Measurements from ENCODE around the gene FGF5.
"Not testable (repeated sequence)": the region's sequence is repeated elsewhere in the genome, so short reads cannot be mapped to it uniquely, and the experiment has no call there.

Gene FGF5

GRCh38 chr4:80254114-80254513 lies 12.3 kb upstream of the FGF5 start:
- no peak for DNase-seq (ENCODE audit: low read depth)

DNA sequence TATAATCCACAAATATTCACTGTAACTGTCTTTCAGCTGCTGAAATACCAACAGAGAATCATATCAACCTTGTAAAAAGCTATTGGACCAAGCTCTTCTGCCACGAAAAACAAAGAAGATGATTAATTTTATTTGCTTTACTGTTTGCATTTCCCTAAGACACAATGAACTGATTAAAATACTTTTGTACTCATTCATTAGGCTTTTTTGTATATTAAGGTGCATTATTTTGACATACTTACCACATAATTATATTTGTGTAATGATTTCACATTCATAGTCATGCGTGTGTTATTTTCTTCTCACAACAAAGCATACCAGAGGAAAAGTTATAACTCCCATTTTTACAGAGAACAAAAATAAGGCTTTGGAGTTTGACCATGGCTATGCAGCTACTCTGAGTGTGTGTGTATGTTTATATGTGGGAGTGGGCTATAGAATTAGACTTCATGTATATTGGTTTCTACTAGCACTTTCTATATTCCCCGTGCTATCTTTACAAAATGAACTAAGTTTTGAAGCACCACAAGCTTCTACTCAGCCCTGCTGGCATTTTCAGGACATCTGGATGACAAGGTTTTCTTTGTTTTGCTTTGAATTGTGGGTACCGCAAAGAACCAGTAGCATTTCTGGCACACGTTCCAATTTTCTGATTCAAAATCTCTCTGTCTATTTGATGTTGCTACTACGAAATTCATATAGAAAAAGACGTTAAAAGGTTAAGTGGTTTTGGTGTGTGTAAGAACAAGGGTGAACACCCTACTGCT lies 11.0 kb upstream of the FGF5 start:
- DNase-seq (ENCODE audit: low read depth), result no peak

GRCh38 chr4:80257851-80258250 lies 8.6 kb upstream of the FGF5 start:
- DNase-seq (ENCODE audit: low read depth), result no peak

DNA sequence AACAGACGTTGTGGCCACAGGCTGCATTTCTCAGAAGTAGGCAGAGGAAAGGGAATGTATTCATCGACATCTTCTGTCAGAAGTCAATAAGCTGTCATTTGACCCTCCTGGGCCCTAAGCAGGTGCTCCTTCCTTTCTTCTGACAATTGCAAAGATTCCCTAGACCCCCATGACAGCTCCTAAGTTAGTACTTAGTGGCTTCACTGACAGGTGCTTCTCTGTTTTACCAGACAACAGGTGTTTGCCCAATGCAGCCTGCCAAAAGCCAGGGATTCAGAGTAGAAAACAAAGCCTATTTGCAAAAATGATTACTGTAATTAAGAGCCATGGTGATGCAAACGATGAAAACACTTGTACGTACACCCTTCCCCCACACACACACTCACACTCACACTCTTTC lies 7.5 kb upstream of the FGF5 start:
- no peak for DNase-seq (ENCODE audit: low read depth)

DNA sequence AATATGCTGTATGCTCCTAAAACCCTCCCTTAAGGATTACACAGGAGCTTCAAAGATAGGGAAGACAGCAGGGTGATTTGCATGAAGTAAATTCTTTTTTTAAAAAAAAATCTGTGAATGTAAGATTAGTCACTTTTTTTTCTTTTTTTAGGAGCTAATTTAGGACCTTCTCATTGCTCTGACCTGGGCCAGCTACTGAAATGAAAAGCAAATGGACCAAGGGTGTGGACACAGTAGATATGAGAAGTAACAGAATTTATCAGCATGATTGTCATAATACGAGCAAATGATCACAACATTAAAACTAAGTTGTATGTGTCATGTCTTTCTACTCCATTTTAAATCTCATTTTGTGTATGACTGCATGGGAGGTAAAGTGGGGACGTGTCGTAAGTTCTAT lies 6.6 kb upstream of the FGF5 start:
- no peak for DNase-seq (ENCODE audit: low read depth)

GRCh38 chr4:80261989-80262600 lies 4.4 kb upstream of the FGF5 start:
- DNase-seq (ENCODE audit: low read depth), result no peak

GRCh38 chr4:80263541-80264351 lies 2.7 kb upstream of the FGF5 start:
- DNase-seq (ENCODE audit: low read depth), result no peak

DNA sequence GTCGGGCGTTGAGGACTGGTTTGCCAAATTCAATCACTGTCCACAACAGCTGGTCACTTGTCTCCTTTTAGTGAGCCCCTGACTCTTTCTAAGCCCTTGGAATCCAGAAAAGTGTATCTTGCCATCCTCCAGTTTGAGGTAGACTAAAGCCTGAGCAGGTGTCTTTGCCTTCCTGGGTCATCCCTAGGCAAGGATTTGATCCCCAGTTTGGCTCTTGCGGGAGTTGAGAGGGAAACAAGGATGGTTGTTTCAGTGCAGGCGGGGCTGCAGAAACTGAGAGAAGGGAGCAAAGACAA lies 2.2 kb upstream of the FGF5 start:
- no peak for DNase-seq (ENCODE audit: low read depth)

DNA sequence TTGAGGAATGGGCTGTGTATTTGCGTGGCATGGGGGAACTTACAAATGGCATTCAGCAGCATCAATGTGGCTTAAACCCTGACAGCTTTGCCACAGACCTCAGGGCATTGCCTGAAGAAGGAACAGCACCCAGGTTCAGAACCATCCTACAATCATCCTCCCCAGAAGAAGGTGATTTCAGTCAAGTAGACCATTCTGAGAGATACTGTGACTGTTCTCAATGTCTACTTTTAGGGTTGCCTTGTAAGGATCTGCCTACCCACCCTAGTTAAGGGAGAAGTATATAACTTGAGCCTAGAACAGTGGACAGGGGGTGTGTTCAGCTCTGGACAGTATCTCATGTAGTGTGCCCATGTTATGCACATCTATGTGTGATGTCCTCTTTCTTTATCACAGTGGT lies 1.6 kb upstream of the FGF5 start:
- no peak for DNase-seq (ENCODE audit: low read depth)

GRCh38 chr4:80265571-80266252 lies 752 bp upstream of the FGF5 start:
- DNase-seq (ENCODE audit: low read depth), result no peak

GRCh38 chr4:80266902-80267380 lies 477 bp downstream of the FGF5 start:
- no peak for DNase-seq (ENCODE audit: low read depth)

DNA sequence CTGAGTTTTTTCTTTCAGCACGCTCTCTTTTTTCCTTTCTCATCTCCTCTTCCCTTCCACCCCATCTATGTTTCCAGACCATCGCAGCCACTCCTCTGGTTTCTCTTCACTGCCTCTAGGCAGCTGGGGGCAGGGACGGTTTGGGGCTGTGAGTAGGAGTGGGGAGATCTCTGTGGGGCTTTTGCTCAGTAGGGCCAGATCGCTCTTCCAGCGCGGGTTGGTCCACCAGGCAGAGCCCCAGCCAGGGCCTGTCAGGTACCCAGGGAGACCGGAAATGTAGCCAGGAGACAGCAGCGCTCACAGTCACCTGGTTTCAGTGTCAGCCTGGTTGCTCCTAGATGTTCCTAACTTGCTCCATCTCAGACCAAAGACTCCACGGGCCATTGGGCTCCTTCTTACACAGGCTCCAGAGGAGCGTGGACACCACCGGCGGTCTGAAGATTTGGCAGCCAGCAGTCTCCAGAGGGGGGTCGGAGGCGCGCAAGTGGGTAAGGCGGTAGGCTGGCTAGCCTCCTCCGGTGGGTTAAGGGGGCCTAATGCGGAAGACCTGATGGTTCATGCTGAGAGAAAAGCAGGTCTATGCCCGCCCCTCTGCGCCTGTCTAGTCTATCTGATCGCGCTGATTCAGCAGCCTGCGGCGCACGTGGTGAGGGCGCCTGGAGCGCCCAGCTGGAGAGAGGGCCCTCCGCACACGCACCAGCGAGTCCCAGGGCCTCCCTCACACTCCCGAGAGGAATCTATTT lies 1.8 kb downstream of the FGF5 start:
- no peak for DNase-seq (ENCODE audit: low read depth)

DNA sequence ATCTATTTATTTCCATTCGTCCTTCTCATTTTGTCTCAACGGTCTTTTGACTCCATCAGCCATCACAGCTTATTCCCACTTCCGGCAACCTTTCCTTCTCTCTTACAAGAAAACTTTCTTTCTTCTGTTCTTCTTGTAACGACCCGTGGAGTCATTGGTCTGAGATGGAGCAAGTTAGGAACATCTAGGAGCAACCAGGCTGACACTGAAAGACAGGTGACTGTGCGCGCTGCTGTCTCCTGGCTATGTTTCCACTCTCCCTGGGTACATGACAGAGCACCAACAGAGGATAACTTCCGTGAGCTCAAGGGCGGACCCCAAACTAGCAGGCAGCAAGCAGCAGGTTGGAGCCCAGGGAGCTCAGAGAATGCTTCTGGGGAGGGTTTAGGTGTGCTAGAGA lies 2.5 kb downstream of the FGF5 start:
- no peak for DNase-seq (ENCODE audit: low read depth)

DNA sequence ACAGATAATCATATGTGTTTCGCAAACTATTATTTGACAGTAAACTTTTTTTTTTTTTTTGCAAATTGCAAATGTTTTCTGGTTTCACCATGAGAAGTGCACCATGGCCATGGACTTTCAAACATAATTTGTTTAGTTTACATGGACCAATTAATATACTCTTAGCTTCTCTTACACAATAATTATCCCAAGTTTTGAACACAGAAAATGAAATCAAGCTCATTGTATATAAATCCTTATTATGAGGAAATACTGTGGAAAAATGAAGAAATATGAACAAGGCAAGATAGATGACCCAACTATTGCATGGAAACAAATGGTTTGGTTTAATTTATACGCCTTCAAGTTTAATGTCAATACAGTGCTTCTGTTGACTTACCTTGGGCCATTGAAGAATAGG lies 3.9 kb downstream of the FGF5 start:
- DNase-seq (ENCODE audit: low read depth), result no peak

GRCh38 chr4:80270868-80271267 lies 4.4 kb downstream of the FGF5 start:
- DNase-seq (ENCODE audit: low read depth), result no peak

DNA sequence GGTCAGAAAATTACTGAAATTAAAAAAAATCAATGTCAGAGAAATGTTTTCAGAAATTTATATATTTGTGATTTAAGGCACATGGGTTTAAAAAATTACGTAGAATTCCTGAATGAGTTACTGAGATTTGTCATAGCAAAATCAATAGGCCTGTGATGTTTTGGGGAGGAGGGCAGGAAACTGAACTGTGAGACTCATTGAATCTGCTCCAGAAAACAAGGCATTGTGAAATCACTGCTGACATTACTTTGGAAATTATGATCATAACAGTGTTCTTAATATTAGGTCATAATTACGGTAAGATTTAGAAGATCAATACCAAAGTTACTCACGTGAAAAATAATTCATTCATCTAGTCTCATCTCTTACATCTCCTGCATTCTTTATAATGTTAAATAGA lies 5.3 kb downstream of the FGF5 start:
- no peak for DNase-seq (ENCODE audit: low read depth)

GRCh38 chr4:80276931-80277330 lies 10.5 kb downstream of the FGF5 start:
- DNase-seq (ENCODE audit: low read depth), result no peak

- DNase-seq (ENCODE audit: low read depth), result no peak
Observed at GRCh38 chr4:80279751-80280150, 13.3 kb downstream of the FGF5 start.

DNA sequence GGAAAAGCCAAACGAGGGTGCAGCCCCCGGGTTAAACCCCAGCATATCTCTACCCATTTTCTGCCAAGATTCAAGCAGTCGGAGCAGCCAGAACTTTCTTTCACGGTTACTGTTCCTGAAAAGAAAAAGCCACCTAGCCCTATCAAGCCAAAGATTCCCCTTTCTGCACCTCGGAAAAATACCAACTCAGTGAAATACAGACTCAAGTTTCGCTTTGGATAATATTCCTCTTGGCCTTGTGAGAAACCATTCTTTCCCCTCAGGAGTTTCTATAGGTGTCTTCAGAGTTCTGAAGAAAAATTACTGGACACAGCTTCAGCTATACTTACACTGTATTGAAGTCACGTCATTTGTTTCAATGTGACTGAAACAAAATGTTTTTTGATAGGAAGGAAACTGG lies 20.0 kb downstream of the FGF5 start:
- no peak for DNase-seq (ENCODE audit: low read depth)

DNA sequence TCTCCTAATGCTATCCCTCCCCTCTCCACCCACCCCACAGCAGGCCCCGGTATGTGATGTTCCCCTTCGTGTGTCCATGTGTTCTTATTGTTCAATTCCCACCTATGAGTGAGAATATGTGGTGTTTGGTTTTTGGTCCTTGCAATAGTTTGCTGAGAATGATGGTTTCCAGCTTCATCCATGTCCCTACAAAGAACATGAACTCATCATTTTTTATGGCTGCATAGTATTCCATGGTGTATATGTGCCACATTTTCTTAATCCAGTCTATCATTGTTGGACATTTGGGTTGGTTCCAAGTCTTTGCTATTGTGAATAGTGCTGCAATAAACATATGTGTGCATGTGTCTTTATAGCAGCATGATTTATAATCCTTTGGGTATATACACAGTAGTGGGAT lies 24.2 kb downstream of the FGF5 start:
- not testable (repeated sequence) for DNase-seq (ENCODE audit: low read depth)

GRCh38 chr4:80294206-80294605 lies 27.7 kb downstream of the FGF5 start:
- DNase-seq (ENCODE audit: low read depth), result no peak

- DNase-seq (ENCODE audit: low read depth), result no peak
Observed at GRCh38 chr4:80295336-80295735, 28.9 kb downstream of the FGF5 start.
